RWPE2 (cell line): Measurements from ENCODE around the gene OSGIN1.
A peak's percentile ranks its signal among the peaks of the same experiment; 100 is the strongest.

ENCODE experiments used
- ATAC-seq: fragments of 200-7000 bp; cut with Tn5 transposase; 3 replicates; pipeline ENCODE4 v1.9.1; 2021; ENCODE audit warnings: low read depth
- DNase-seq: peaks from one replicate; pipeline ENCODE4 v3.0.0-alpha.2; 2020; ENCODE audit warnings: low spot score
- H3K27ac ChIP-seq: fragments of 450-650 bp; 2 replicates; pipeline ENCODE4 v1.5.1; 2017; ENCODE audit warnings: mild to moderate bottlenecking; ENCODE audit not compliant: poor library complexity, severe bottlenecking
- H3K27me3 ChIP-seq: fragments of 250-450 bp; sonication (Bioruptor Pico); 2 replicates; pipeline ENCODE4 v1.5.1; 2021; ENCODE audit warnings: mild to moderate bottlenecking, moderate library complexity; ENCODE audit not compliant: insufficient read depth, poor library complexity, severe bottlenecking
- H3K36me3 ChIP-seq: fragments of 250-450 bp; sonication (Bioruptor Pico); 2 replicates; pipeline ENCODE4 v1.5.1; 2020; ENCODE audit warnings: low read depth, mild to moderate bottlenecking, moderate library complexity
- H3K4me1 ChIP-seq: fragments of 250-450 bp; sonication (Bioruptor Pico); 2 replicates; pipeline ENCODE4 v1.5.1; 2021; ENCODE audit warnings: mild to moderate bottlenecking, moderate library complexity; ENCODE audit not compliant: insufficient read depth, poor library complexity, severe bottlenecking
- H3K4me3 ChIP-seq: fragments of 250-450 bp; sonication (Bioruptor Pico); 2 replicates; pipeline ENCODE4 v1.5.1; 2021; ENCODE audit warnings: mild to moderate bottlenecking, moderate library complexity; ENCODE audit not compliant: severe bottlenecking
- H3K9me3 ChIP-seq: fragments of 250-450 bp; sonication (Bioruptor Pico); 2 replicates; pipeline ENCODE4 v1.5.1; 2021; ENCODE audit warnings: mild to moderate bottlenecking, moderate library complexity; ENCODE audit not compliant: severe bottlenecking
- CTCF ChIP-seq: fragments of 450-650 bp; IDR thresholded peaks from one replicate; pipeline ENCODE4 v1.5.1; 2017; ENCODE audit warnings: mild to moderate bottlenecking, moderate library complexity; ENCODE audit not compliant: poor library complexity, severe bottlenecking

OSGIN1 gene

GRCh38 chr16:83967838-83968305, 14.8 kb downstream of the OSGIN1 start, which contains the start of gene NECAB2:
NECAB2 (plus strand) TSS chr16:83968244; CDS start chr16:83968649, 405 bp downstream.
- Histone ChIP-seq H3K27ac (no peak within 1 kb of the TSS), H3K36me3 (no peaks in the 10 kb centered on the region), H3K4me1 (no peaks in the 10 kb centered on the region), H3K27me3 (peaks cover 5% of the 10 kb centered on the region), H3K9me3 (no peaks in the 10 kb centered on the region), H3K4me3 (peak within 1 kb of the TSS; percentile 24)
- peak; percentile 79 for TF ChIP-seq CTCF
- peak; percentile 44; the same call in 1 of the 3 replicates for ATAC-seq
- no peak for DNase-seq

GRCh38 chr16:83968306-83968851, 15.3 kb downstream of the OSGIN1 start:
- H3K4me1 ChIP-seq, result no peaks in the 10 kb centered on the region
- peak; percentile 51 for TF ChIP-seq CTCF
- H3K36me3 ChIP-seq, result no peaks in the 10 kb centered on the region
- H3K9me3 ChIP-seq, result no peaks in the 10 kb centered on the region
- peaks cover 5% of the 10 kb centered on the region for H3K27me3 ChIP-seq
- DNase-seq (no peak), ATAC-seq (no peak)
- H3K4me3 ChIP-seq, result peak overlapping the region; percentile 24
- no peak overlapping the region for H3K27ac ChIP-seq

- Histone ChIP-seq H3K27ac (no peak overlapping the region), H3K9me3 (no peaks in the 10 kb centered on the region), H3K27me3 (peaks cover 5% of the 10 kb centered on the region), H3K4me3 (peak overlapping the region; percentile 24), H3K4me1 (no peaks in the 10 kb centered on the region), H3K36me3 (no peaks in the 10 kb centered on the region)
- ATAC-seq (no peak), DNase-seq (no peak)
- no peak for TF ChIP-seq CTCF
These were observed 16.0 kb downstream of the OSGIN1 start for GRCh38 chr16:83968891-83969649.

GRCh38 chr16:83969771-83970429, 16.9 kb downstream of the OSGIN1 start:
- Histone ChIP-seq H3K27me3 (peaks cover 5% of the 10 kb centered on the region), H3K9me3 (no peaks in the 10 kb centered on the region), H3K27ac (no peak overlapping the region), H3K4me3 (no peak overlapping the region), H3K4me1 (no peaks in the 10 kb centered on the region), H3K36me3 (no peaks in the 10 kb centered on the region)
- ATAC-seq (no peak), DNase-seq (no peak)
- TF ChIP-seq CTCF, result no peak
